GM18505 (cell line): ENCODE measurements around the gene PNP.

ENCODE experiments used
- ATAC-seq: cut with Tn5 transposase; IDR thresholded peaks from one replicate; pipeline ENCODE4 v1.9.1; 2021; ENCODE audit not compliant: unreplicated experiment
- POLR2A ChIP-seq: IDR thresholded peaks from 4 replicates; pipeline ENCODE4 v1.6.1; 2011; ENCODE audit warnings: borderline replicate concordance; ENCODE audit not compliant: insufficient read depth, insufficient read length; ENCODE audit errors: extremely low read depth

The PNP gene

DNA sequence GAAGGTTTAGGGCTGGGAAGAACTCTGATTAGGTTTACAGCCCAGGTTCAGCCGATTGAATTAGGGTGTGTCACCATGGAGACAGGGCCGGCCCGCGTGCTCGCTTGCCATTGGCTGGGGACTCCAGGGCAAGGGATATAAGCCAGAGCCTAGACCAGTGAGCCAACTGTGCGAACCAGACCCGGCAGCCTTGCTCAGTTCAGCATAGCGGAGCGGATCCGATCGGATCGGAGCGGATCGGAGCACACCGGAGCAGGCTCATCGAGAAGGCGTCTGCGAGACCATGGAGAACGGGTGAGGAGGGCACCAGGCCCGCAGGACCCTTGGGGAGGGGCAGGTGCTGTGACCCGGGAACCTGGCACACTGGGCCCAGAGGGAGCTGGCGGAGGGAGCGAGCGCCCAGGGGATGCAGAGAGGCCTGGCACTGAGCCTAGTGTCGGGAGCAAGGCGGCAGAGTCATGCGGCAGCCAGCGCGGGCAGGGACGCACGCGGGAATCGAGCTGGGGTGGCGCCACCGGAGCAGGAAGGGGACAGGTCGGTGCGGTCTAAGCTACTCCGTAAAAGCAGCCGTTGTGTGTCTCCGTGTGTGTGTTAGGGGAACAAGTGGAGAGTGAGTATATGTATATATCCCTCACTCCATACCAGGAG, at the start of gene PNP:
PNP (plus strand) TSS at position 165 of the 648 bp plus-strand sequence; CDS start at position 284, 119 bp downstream.
- ATAC-seq, result peak; percentile 94
- peak; percentile 100 for TF ChIP-seq POLR2A

DNA sequence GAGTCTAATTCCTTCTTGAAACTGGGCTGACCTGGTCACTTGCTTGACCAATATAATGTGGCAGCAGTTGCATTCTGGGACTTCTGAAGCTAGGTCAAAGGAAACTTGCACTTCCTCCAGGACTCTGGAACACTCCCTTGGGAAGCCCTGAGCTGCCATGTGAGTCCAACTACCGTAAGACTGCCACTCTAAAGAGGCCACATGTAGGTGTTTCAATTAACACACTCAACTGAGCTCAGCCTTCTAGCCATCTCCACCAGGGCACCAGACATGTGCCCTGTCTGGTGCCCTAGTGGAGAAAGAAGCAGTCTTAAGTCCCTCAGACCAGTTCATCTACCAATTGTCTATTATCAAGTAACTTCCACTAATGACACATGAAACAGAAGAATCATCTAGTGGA, 49.8 kb upstream of the PNP start:
- no peak for TF ChIP-seq POLR2A
- ATAC-seq, result no peak

DNA sequence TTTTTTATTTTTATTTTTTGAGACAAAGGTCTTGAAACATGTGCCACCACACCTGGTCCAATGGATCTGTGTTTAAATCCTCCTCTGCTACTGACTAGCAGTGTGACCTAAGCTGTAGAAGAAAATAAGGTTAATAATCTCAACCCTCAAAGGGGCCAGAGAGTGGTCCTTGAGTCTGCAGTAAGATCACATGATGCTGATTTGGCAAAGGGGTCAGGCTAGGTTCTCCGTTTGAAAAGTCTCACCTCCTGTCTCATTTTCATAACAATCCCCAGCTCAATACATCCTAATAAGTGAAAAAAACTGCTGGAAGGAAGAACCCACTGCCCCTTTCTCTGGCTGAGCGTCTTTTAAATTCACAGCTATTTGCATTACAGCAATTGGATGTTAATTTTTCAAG, 47.9 kb upstream of the PNP start:
- ATAC-seq, result no peak
- TF ChIP-seq POLR2A, result no peak

DNA sequence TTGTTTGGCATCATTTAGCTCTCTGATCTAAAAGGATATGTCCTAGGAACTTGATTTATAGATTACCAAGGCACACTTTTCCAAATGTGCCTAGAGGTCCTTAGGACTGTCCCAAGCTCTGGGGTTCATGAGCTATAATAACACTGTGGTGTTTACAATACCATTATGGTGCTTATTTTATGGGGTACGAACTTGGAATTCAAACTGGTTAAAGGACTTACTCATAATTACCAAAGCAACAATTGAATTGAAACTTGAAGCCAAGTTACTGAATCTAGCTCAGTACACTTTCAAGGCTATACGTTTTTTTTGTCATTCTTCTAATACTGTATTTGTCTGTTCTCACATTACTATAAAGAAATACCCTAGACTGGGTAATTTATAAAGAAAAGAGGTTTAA, 46.3 kb upstream of the PNP start:
- no peak for ATAC-seq
- TF ChIP-seq POLR2A, result no peak

DNA sequence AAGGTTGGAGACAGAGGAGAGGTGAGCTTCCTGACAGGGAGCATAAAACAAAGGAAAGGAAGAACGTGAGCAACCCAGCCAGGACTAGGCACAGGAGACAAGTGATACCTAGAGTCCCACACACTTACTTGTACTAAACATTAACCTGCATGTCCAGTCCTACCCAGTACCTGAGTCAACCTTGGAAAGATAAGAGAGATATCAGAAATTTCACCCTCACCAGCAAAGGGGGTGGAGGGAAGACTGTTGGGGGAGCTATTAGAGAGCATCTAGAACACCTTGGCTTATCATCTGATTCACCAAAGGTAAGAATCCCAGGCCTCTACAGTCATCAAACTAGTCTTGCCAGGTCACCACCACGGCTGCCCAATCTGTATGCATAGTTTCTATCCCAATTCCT, 44.4 kb upstream of the PNP start:
- TF ChIP-seq POLR2A, result no peak
- no peak for ATAC-seq

DNA sequence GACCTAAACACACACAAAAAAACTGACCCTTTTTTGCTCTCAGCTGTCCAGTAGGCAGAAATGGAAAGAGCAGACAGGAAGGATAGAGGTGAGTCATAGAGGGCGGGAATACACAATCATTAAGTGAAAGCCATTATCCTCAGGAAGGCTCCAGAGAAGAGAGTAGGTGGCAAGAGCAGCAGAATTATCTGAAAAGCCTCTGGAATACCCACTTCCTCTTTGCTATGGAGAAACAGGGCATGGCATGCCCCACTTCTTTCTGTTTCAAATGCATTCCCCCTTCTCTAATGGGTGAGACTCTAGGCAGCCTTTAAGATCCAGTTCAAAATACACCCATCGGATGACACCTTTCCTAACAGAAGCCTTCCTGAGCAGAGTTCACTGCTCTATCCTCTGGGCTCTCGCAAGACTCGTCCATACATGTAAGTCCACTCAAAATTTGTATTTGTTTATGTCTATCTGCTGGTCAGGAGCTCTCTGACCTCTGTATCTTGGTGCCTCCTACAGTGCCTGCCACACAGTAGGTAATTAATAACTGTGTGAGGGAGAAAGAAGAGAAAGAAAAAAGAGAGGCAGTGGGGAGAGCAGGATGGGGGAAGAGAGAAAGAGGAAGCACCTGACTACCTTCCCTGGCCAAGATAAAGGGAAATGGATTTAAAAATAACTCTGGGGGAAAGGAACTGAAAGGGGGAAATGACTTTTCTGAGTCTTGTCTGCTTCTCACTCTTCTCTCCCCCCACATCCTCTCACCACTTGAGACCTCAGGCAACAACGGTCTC, 41.8 kb upstream of the PNP start:
- ATAC-seq, result peak; percentile 83
- TF ChIP-seq POLR2A, result no peak

DNA sequence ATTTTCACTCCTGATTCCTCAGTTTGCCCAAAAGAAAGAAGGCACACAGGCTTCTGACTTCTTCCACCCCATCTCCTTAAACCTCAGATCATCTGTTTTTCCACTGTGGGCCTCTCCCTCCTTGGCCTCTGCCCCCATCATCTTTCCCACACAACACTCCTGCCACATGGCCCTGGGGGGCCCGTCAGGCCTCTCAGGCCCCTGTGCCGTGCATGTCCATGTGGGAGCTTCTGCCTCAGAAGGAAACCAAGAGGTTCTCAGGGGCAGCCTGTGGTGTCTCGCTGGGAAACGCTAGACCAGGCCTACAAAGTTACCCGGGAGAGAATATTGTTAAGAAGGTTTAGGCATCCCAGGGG, 41.2 kb upstream of the PNP start:
- no peak for TF ChIP-seq POLR2A
- ATAC-seq, result peak; percentile 33

DNA sequence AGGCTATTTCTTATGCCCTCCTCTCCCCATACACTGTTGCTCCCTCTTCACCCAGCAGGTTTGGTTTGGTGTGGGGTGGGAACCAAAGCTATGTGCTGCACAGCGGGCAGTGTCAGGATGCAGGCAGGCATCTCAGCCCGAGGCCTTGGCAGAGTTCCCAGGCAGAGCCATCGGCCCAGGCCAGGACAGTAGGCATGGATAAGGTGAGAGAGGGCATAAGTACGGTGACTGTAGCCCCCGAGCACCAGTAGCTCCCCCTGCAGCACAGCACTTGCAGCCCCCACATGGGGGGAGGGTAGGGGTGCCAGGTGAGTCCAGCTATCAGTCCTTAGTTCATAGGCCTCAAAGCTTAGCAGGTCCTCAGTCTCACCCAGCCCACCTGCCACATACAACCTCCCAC, 40.4 kb upstream of the PNP start:
- no peak for ATAC-seq
- no peak for TF ChIP-seq POLR2A

DNA sequence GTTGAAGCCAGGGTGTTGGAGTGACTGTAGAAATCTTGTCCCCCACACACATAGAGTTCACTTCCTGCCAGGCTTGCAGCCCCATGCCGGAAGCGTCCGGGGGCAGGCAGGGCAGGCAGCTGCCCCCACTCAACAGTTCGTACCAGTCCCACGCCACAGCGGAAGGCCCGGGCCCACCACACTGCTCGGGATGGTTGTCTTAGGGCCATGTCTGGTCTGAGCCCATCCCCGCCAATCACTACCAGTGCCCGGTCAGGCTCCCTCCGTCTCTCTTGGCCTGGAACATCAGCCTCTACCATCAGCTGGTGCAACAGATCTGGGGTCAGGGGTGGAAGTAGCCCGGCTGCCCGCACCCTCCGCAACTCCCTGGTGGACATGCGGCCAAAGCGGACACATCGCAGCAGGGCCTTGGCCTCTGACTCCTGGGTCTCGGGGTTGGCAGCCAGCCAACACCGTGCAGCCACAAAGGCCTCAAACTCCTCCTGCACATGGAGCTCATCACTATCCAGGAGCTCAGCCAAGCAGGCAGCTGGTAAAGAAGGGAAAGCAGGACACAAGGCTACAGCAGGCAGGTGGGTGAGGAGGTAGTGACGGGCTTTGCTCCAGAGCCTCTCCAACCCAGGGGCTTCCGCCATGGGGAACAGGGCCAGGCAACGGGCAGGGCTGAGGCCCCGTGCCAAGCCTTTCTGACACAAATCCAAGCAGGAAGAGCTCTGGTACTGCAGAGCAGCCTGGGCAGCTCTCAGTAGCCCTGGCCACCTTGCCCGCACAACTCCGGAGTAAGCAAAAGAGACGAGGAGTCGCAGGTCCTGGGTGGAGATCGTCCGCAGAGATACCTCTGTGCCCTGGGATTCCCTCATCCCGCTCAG, 39.2 kb upstream of the PNP start:
- ATAC-seq, result no peak

DNA sequence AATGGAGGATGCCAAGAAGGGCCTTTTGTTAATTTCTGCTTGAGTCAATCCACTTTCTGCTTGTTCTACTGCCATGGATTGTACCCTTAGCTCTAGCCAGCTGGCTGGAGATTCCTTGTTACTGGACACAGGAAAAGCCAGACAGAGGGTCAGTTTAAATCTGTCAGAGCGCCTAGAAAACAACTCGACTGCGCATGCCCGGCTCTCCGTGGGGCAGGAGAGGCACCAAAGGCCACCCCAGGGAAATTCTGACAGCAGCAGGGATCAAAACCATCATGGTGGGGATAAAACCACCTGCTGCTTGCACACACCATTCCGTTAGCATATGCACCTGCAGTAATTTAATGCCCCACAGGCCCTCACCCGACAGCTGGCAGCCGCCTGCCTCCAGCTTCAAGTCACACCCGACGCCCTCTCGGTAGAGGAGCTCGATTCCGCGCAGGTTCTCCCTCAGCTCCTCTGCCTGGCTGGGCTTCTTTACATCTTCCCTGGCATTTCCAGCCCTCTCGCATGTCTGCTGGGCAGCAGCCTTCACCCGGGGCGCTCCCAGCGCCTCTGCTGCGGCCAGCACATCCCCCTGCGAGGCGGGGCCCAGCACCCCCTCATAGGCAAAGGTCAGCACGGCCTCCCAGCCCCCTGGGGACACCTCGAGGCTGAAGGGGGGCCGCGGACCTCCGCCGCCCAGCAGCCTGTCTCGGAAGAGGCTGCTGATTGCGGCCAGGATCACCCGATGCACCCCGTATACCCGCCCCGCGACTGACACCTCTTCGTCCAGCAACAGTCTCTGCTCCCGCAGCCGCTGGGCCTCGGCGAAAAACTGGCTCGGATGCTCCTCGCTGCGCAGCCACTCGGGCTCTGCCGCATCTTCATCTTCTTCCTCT, 34.3 kb upstream of the PNP start:
- no peak for TF ChIP-seq POLR2A
- ATAC-seq, result no peak

More for the DNA sequence above, 39.2 kb upstream of the PNP start:
- no peak for TF ChIP-seq POLR2A

DNA sequence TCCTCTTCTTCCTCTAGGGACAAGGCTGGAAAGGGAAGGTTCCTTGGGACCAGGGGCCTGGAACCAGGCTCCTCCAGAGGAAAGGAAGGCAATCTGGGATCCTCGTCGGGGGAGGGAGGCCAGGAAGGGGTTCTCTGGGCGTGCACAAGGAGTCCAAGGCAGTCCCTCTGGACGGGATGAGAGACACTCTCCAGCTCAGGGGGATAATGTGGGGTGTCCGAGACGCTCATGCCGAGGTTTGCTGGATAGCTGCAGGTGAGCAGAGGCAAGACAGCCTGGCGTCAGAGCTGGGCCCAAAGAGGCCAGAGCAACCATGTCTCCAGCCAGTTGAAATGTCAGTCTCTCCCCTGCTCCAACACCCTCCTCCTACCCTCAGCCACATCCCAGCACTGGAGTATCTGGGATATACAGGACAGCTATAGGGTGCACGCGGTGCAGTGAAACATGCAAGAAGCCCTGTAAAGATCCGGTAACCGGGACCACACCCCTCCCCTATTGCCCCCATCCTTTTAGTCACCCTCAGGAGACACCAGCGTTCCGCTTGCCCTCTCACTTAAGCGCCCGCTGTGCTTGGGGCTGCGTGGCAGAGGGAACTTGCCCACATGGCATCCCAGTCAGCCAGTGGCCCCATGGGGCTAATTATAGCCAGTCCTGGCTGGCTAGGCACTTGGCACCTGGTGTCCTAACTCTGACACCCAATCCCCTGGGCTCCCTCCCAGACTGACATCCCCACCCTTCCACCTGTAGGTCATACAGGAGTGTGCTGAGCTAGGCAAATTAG, 33.4 kb upstream of the PNP start, which contains the start of gene KLHL33:
KLHL33 (minus strand) TSS at position 585 of the 781 bp plus-strand sequence; CDS start at position 230, 355 bp downstream.
- TF ChIP-seq POLR2A, result no peak
- ATAC-seq, result no peak

DNA sequence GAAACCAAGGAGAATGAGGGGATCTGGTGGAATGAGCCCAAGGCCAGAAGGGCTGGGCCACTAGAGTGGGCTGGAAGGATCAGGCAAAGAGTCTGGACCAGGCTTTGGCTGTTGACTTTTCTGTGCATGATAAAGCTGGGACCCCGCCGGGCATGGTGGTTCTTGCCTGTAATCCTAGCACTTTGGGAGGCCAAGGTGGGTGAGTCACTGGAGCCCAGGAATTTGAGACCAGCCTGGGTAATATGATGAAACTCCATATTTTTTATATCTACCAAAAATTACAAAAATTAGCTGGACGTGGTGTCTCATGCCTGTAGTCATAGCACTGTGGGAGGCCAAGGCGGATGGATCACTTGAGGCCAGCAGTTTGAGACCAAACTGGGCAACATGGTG, 32.8 kb upstream of the PNP start:
- ATAC-seq, result no peak
- no peak for TF ChIP-seq POLR2A
